K562 (cell line): ENCODE measurements around the gene ZFP30. TPM values are rescaled to one million over a fixed set of nuclear protein-coding genes. Genes with fewer than 3 reads are reported as not detected.

Source experiments
- ATAC-seq: fragments of 200-7000 bp; cut with Tn5 transposase; 3 replicates; pipeline ENCODE4 v1.9.1; 2020; ENCODE audit warnings: moderate library complexity
- BruUV-seq: library from RNA; stranded (reverse); fragments of 400-500 nt; replicated peaks from 2 replicates; lab custom pipeline; 2021; lab: Mats Ljungman, UMichigan
- CTCF ChIA-PET: fragments of 300-600 bp; formaldehyde crosslinking; extraction: SDS; loops from one replicate; lab custom pipeline; 2021; ENCODE audit warnings: low intra/inter-chr PET ratio; lab: Yijun Ruan, JAX
- POLR2A ChIA-PET: fragments of 300-600, 350-650 bp; sonication (Branson Sonifier 250); formaldehyde crosslinking; extraction: SDS; loops from one replicate; lab custom pipeline; 2021; ENCODE audit warnings: antibody characterized with exemption, inconsistent platforms; lab: Yijun Ruan, JAX
- DNase-seq, 4 experiments: peaks; one replicate each; pipeline versions ENCODE4 v3.0.0 to v3.0.0-alpha.2; 2011 to 2018; ENCODE audit warnings: low spot score in 3 of 4, mixed read lengths in 3 of 4; ENCODE audit errors: extremely low read depth in 1 of 4
- FAIRE-seq: peaks from 2 replicates; lab custom pipeline; 2011; peaks lifted over from hg19 to GRCh38; lab: Jason Lieb, UNC
- H2AFZ ChIP-seq: 2 replicates; pipeline ENCODE4 v1.6.0; 2011; ENCODE audit warnings: low read depth, low read length, control low read depth, inconsistent platforms
- H3K27ac ChIP-seq: fragments of 200-600 bp; 3 replicates; pipeline ENCODE4 v1.8.0; 2011; ENCODE audit warnings: low read depth, mild to moderate bottlenecking, control low read depth, inconsistent platforms, low read length, moderate library complexity, mixed read lengths; ENCODE audit errors: extremely low read depth
- H3K27me3 ChIP-seq, 2 experiments: fragments of 300-600 bp in 1 of 2; 2 replicates in 1 of 2; 3 replicates in 1 of 2; pipeline versions ENCODE4 v1.6.0 to v1.8.0; 2011; ENCODE audit warnings: inconsistent platforms in 2 of 2, low read length in 2 of 2, mild to moderate bottlenecking in 1 of 2, mixed read lengths in 1 of 2, moderate library complexity in 1 of 2; ENCODE audit not compliant: control insufficient read depth in 2 of 2, insufficient read depth in 2 of 2
- H3K36me3 ChIP-seq: fragments of 300-600 bp; 3 replicates; pipeline ENCODE4 v1.8.0; 2011; ENCODE audit warnings: mild to moderate bottlenecking, low read length, inconsistent platforms; ENCODE audit not compliant: control insufficient read depth, insufficient read depth
- H3K4me1 ChIP-seq, 2 experiments: fragments of 200-600 bp in 1 of 2; replicated peaks in 1 of 2; 2 replicates in 1 of 2; 3 replicates in 1 of 2; pipeline versions ENCODE4 v1.5.1 to v1.8.0; 2011; ENCODE audit warnings: inconsistent platforms in 2 of 2, low read length in 2 of 2, mild to moderate bottlenecking in 1 of 2, mixed read lengths in 1 of 2, moderate library complexity in 1 of 2; ENCODE audit not compliant: control insufficient read depth in 2 of 2, insufficient read depth in 2 of 2
- H3K4me2 ChIP-seq: 2 replicates; pipeline ENCODE4 v1.6.1; 2011; ENCODE audit warnings: low read length, control low read depth, inconsistent platforms, mixed read lengths; ENCODE audit not compliant: insufficient read depth
- H3K4me3 ChIP-seq: fragments of 200-600 bp; sonication (generic), shearing (Covaris generic); 2 replicates; pipeline ENCODE4 v1.5.1; 2016; ENCODE audit warnings: control low read depth, inconsistent platforms
- H3K79me2 ChIP-seq: fragments of 200-600 bp; 3 replicates; pipeline ENCODE4 v1.8.0; 2011; ENCODE audit warnings: low read length, inconsistent platforms; ENCODE audit not compliant: control insufficient read depth, insufficient read depth
- H3K9ac ChIP-seq, 2 experiments: 2 replicates each; pipeline versions ENCODE4 v1.6.0 to v1.6.1; 2011; ENCODE audit warnings: low read depth in 2 of 2, low read length in 2 of 2, control low read depth in 1 of 2, inconsistent platforms in 1 of 2, mild to moderate bottlenecking in 1 of 2, mixed read lengths in 1 of 2; ENCODE audit not compliant: insufficient read depth in 1 of 2
- H3K9me1 ChIP-seq: one replicate; pipeline ENCODE4 v1.6.0; 2011; ENCODE audit warnings: inconsistent platforms, mild to moderate bottlenecking, low read length, moderate library complexity; ENCODE audit not compliant: control insufficient read depth, insufficient read depth
- H3K9me3 ChIP-seq: replicated peaks from 2 replicates; pipeline ENCODE4 v1.5.1; 2011; ENCODE audit warnings: low read depth, low read length, inconsistent platforms; ENCODE audit not compliant: control insufficient read depth, insufficient read depth
- H4K20me1 ChIP-seq: replicated peaks from 2 replicates; pipeline ENCODE4 v1.6.1; 2011; ENCODE audit warnings: low read length, inconsistent platforms, mixed read lengths; ENCODE audit not compliant: control insufficient read depth, insufficient read depth
- CBFA2T3 ChIP-seq: fragments of 450-650 bp; IDR thresholded peaks from 2 replicates; pipeline ENCODE4 v1.6.1; 2017
- CREB3L1 ChIP-seq: fragments of 450-650 bp; IDR thresholded peaks from 2 replicates; pipeline ENCODE4 v1.6.1; 2014; ENCODE audit warnings: low read depth, mild to moderate bottlenecking, moderate library complexity, borderline replicate concordance
- EP400 ChIP-seq: fragments of 450-650 bp; IDR thresholded peaks from 2 replicates; pipeline ENCODE4 v1.6.1; 2017; ENCODE audit warnings: antibody characterized with exemption, mild to moderate bottlenecking, moderate library complexity
- FOXJ3 ChIP-seq: sonication (generic); formaldehyde crosslinking; IDR thresholded peaks from 2 replicates; pipeline ENCODE4 v1.4.0; 2020; ENCODE audit warnings: mild to moderate bottlenecking, missing genetic modification reagents
- FOXO4 ChIP-seq: fragments of 450-650 bp; formaldehyde crosslinking; IDR thresholded peaks from 2 replicates; pipeline ENCODE4 v1.4.0; 2020; ENCODE audit warnings: mild to moderate bottlenecking, moderate library complexity
- GTF2B ChIP-seq: IDR thresholded peaks from 2 replicates; pipeline ENCODE4 v1.6.1; 2011; ENCODE audit not compliant: insufficient read length; ENCODE audit errors: extremely low read depth
- POLR2AphosphoS5 ChIP-seq: IDR thresholded peaks from 2 replicates; pipeline ENCODE4 v1.6.1; 2011; ENCODE audit warnings: mild to moderate bottlenecking, low read depth, low read length, moderate library complexity; ENCODE audit not compliant: control insufficient read depth, insufficient read depth
- SUPT5H ChIP-seq: fragments of 450-650 bp; IDR thresholded peaks from 2 replicates; pipeline ENCODE4 v1.6.1; 2016
- TAF9B ChIP-seq: fragments of 450-650 bp; IDR thresholded peaks from 2 replicates; pipeline ENCODE4 v1.6.1; 2018; ENCODE audit warnings: mild to moderate bottlenecking; ENCODE audit not compliant: partially characterized antibody
- TBL1XR1 ChIP-seq, 2 experiments: IDR thresholded peaks; 2 replicates each; pipeline ENCODE4 v1.6.1; 2012; ENCODE audit warnings: improper control_type of control experiment in 2 of 2, low read length in 2 of 2, mild to moderate bottlenecking in 1 of 2
- TCF7 ChIP-seq: sonication (generic); IDR thresholded peaks from 2 replicates; pipeline ENCODE4 v1.6.1; 2016; ENCODE audit warnings: antibody characterized with exemption, borderline replicate concordance
- ZBTB26 ChIP-seq: fragments of 450-650 bp; formaldehyde crosslinking; IDR thresholded peaks from 2 replicates; pipeline ENCODE4 v1.4.0; 2022; ENCODE audit warnings: missing genetic modification characterization
- ZBTB7A ChIP-seq: IDR thresholded peaks from 2 replicates; pipeline ENCODE4 v1.6.1; 2011; ENCODE audit warnings: low read depth, mild to moderate bottlenecking, low read length, moderate library complexity, borderline replicate concordance; ENCODE audit not compliant: control insufficient read depth
- ZFX ChIP-seq: sonication (generic); formaldehyde crosslinking; IDR thresholded peaks from 2 replicates; pipeline ENCODE4 v1.8.0; 2022; ENCODE audit warnings: mild to moderate bottlenecking, missing genetic modification reagents, moderate library complexity
- whole genome bisulfite sequencing: fragments of 100-300 bp; shearing (Covaris generic); methylation state at CpG from one replicate; pipeline ENCODE4 v1.1.6; 2016; ENCODE audit warnings: low coverage, mixed read lengths; ENCODE audit not compliant: insufficient coverage; ENCODE audit errors: missing lambda C conversion rate; 5-methylcytosine and 5-hydroxymethylcytosine counted together
- in situ Hi-C: fragments of 300-500 bp; cut with MboI; formaldehyde crosslinking; loops from 4 replicates; pipeline ENCODE4 v1.15.0; 2018; ENCODE audit warnings: inconsistent platforms, mixed read lengths
- intact Hi-C: fragments of 100-400 bp; cut with micrococcal nuclease; formaldehyde crosslinking; loops from 2 replicates; pipeline ENCODE4 v1.14.2; 2022
- polyA plus RNA-seq, 8 experiments: library from polyadenylated mRNA; depleted of rRNA in 4 of 8; stranded (reverse) in 5 of 8; unstranded in 3 of 8; fragments of >200 nt; fragmentation: Nextera tagmentation in 2 of 8; fragmentation: Illumina TruSeq in 1 of 8; extraction: Ambion mirVana in 2 of 8; extraction: Trizol in 1 of 8; gene quantifications; 2 replicates each; pipeline versions ENCODE4 v1.2.1 to v1.2.3, GENCODE V29; 2011 to 2014; ENCODE audit warnings: inconsistent platforms in 1 of 8, missing spikeins in 1 of 8
- total RNA-seq, 7 experiments: library from RNA; depleted of rRNA in 6 of 7; stranded (reverse); fragments of >200 nt in 6 of 7; fragmentation: Illumina TruSeq in 2 of 7; extraction: Trizol in 2 of 7; gene quantifications; 2 replicates each; pipeline versions ENCODE4 v1.2.1 to v1.2.3, GENCODE V29; 2011 to 2021; ENCODE audit warnings: low replicate concordance in 1 of 7

Gene ZFP30
- total and polyA plus RNA-seq, 9 of the 15 experiments (the other 6 are each of a cell fraction or from before 2014, with no cell fraction given), result 1.1 to 11.3 (median 4.9) TPM

- no peak for TF ChIP-seq GTF2B
- no peak for TF ChIP-seq CREB3L1
- TF ChIP-seq ZBTB7A, result peak; percentile 72; the same call in 1 of the 2 replicates
- 0 out of 2 replicates have a peak, but pooled peaks have one; percentile 68 for TF ChIP-seq EP400
- TF ChIP-seq ZFX (CRISPR knock-in tag), result peak; percentile 82
- peak; percentile 59 for TF ChIP-seq SUPT5H
- peak; percentile 22 for TF ChIP-seq TAF9B
- TF ChIP-seq POLR2AphosphoS5, result peak; percentile 47; the same call in 1 of the 2 replicates
- no peak for TF ChIP-seq TCF7
Measured at GRCh38 chr19:37655301-37655688, at the start of gene ZFP30 (continued).

GRCh38 chr19:37699057-37699456 lies 43.8 kb upstream of the ZFP30 start:
- H2AFZ ChIP-seq, result no peak overlapping the region
- intact Hi-C loops (no loop called here), in situ Hi-C loops (no loop called here)
- H3K27me3 ChIP-seq, result no peaks in the 10 kb centered on the region
- H3K4me3 ChIP-seq, result no peak overlapping the region
- ChIA-PET POLR2A (no interaction called here), CTCF (no interaction called here)
- ATAC-seq (no peak), FAIRE-seq (no peak), DNase-seq (no peak)
- no peak overlapping the region for H3K27ac ChIP-seq
- peaks cover 4% of the 10 kb centered on the region; the same call in 2 of the 3 replicates for H3K36me3 ChIP-seq
- H3K9me3 ChIP-seq, result peaks cover 1% of the 10 kb centered on the region; the same call in 1 of the 2 replicates
- H3K9ac ChIP-seq, result no peak overlapping the region
- H3K9me1 ChIP-seq, result no peaks in the 10 kb centered on the region
- no peaks in the 10 kb centered on the region for H4K20me1 ChIP-seq
- H3K79me2 ChIP-seq, result no peaks in the 10 kb centered on the region
- BruUV-seq, result no TSS peak
- H3K4me1 ChIP-seq, result no peaks in the 10 kb centered on the region
- no peak overlapping the region for H3K4me2 ChIP-seq
- 52% methylated on average over 5 of the region's 5 CpGs for WGBS
- TF ChIP-seq FOXJ3 (CRISPR knock-in tag) (no peak), CBFA2T3 (no peak), ZBTB26 (no peak), TBL1XR1 (IDR thresholded peaks at IDR 0.05; ENCODE audit: low read length in 2 of 2) (no peak), FOXO4 (CRISPR knock-in tag) (no peak)
